Measurements from ENCODE around the gene ARG2.

The ARG2 gene

DNA sequence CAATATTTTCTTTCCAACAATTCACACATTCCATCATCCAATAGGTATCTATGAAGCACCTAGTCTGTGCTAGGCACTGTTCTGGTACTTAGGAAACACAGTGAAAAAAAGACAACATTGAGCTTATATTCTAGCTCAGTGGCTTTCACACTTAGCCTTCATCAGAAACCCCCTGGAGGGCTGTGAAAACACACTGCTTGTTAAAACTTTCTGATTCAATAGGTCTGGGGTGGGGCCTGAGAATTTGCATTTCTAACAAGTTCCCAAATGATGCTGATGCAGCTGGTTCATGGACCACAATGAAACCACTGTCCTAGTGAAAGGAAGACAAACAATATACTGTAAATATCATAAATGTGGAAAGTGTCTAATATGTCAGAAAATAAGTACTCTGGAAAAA is 48.8 kb downstream of the ARG2 start:
- peaks cover 3 to 4% of the 10 kb centered on the region in 2 donors for H3K36me3 Mint-ChIP-seq
- no peaks in the 10 kb centered on the region for H3K27me3 Mint-ChIP-seq
- no peak overlapping the region for H3K27ac Mint-ChIP-seq
- no peak overlapping the region for H3K4me3 Mint-ChIP-seq
- H3K9me3 Mint-ChIP-seq: no peaks in the 10 kb centered on the region
- ATAC-seq (replicated peaks) (peak; percentile 36 to 48), DNase-seq (no peak)
- peaks cover 31 to 65% of the 10 kb centered on the region in 2 donors for H3K4me1 Mint-ChIP-seq

DNA sequence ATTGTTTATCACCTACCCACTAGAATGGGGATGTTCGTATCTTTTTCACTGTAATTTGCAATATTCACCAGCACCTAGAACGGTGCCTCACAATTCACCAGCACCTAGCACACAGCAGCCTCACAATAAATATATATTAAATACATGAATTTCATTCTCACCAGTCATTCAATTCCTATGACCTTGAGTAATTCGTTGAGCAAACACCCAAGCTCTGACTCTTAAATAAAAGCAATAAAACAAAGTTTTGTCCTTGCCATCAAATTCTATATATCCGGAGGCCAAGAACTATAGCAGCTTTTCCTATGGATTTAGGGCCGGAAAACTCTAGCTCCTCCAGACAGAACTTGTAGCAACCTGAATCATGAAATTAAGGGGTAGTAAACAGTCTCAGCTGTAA is 53.7 kb downstream of the ARG2 start:
- H3K4me1 Mint-ChIP-seq: peaks cover 17 to 52% of the 10 kb centered on the region in 2 donors
- H3K36me3 Mint-ChIP-seq: peaks cover 13 to 15% of the 10 kb centered on the region in 2 donors
- no peak overlapping the region for H3K27ac Mint-ChIP-seq
- no peaks in the 10 kb centered on the region for H3K27me3 Mint-ChIP-seq
- ATAC-seq (replicated peaks) (no peak), DNase-seq (no peak)
- H3K4me3 Mint-ChIP-seq: peak overlapping the region; percentile 90
- no peaks in the 10 kb centered on the region for H3K9me3 Mint-ChIP-seq

DNA sequence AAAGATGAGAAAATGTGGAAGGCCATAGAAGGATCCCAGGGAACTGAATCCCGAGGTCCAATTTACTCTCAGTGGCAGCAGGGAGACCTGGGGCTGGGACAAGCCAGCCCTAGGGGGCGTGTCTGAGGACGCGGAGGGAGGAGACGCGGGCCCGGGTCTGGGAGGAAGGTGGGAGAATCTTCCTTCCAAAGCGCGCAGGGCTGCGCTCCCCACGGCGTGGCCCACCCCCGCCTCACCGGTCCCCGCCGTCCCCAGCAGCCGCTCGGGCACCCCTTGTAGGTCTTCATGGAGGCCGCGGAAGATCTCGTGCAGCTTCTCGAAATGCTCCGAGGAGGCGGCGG is 54.4 kb downstream of the ARG2 start:
- no peaks in the 10 kb centered on the region for H3K27me3 Mint-ChIP-seq
- H3K4me1 Mint-ChIP-seq: peaks cover 16 to 46% of the 10 kb centered on the region in 2 donors
- H3K9me3 Mint-ChIP-seq: no peaks in the 10 kb centered on the region
- ATAC-seq (replicated peaks): peak; percentile 50 to 53
- peak overlapping the region; percentile 97 for H3K27ac Mint-ChIP-seq
- DNase-seq: peak; percentile 16
- peaks cover 13 to 18% of the 10 kb centered on the region in 2 donors for H3K36me3 Mint-ChIP-seq
- peak overlapping the region; percentile 90 for H3K4me3 Mint-ChIP-seq

DNA sequence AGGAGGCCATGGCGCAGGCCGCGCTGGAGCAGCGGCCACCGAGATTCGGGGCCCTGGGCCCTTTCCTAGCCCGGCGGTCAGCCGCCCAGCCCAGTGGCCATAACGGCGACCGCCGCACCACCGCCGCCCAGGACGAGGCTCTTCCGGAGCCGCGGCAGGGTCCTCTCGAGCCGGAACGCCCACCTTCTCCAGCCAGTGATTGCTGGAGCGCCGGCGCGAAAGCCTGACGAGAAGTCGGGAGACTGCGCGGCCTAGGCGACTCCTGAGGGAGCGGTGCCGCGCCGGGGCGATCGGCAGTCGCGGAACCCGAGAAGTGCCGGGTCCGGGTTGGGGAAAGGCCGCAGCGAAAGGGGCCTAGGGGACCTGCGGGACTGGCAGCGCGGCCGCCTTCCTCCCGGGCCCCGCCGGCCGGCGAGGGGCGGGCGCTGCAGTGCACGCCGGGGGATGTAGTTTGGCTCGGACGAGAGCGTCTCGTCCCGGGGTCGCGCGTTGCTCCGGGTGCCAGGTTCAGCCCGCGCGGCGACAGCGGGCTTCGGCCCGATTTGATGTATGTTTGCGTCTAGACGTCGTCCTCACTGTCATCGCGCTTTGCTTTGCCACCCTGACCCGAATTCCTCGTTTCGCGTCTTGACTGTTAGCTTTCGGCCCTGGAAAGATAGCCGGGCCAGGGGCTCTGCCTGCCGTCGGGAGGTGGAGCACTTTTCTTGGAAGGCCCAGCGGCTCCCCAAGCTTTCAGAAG is 54.9 kb downstream of the ARG2 start, which contains the start of gene VTI1B:
Gene VTI1B (minus strand): TSS at position 153 of the 739 bp plus-strand sequence. CDS start 143 bp downstream, at position 10.
- Mint-ChIP-seq H3K27ac (peak within 1 kb of the TSS; percentile 97), H3K9me3 (no peaks in the 10 kb centered on the region), H3K4me3 (peak within 1 kb of the TSS; percentile 90), H3K4me1 (peaks cover 16 to 40% of the 10 kb centered on the region in 2 donors), H3K27me3 (no peaks in the 10 kb centered on the region), H3K36me3 (peaks cover 13 to 18% of the 10 kb centered on the region in 2 donors)
- ATAC-seq (replicated peaks) (peak; percentile 95 to 97), DNase-seq (peak; percentile 78)

DNA sequence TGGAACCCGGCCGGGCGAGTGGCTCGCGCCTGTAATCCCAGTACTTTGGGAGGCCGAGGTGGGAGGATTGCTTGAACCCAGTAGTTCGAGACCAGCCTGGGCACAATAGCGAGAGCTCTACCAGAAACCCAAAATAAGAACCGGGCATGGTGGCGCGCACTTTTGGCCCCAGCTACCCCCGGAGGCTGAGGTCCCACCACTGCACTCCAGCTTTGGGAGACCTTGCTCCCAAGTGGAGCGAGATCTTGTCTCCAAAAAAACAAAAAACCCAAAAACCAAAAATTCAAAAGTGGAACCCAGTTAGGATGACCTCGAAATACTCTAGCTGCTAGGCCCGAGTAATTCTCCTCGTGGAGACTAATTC is 55.5 kb downstream of the ARG2 start:
- peak in 1 of 2 donors; percentile 1 for ATAC-seq (replicated peaks)
- no peaks in the 10 kb centered on the region for H3K27me3 Mint-ChIP-seq
- peak overlapping the region; percentile 90 for H3K4me3 Mint-ChIP-seq
- H3K36me3 Mint-ChIP-seq: peaks cover 13 to 18% of the 10 kb centered on the region in 2 donors
- H3K9me3 Mint-ChIP-seq: no peaks in the 10 kb centered on the region
- H3K27ac Mint-ChIP-seq: peak overlapping the region; percentile 97
- no peak for DNase-seq
- peaks cover 14 to 42% of the 10 kb centered on the region in 2 donors for H3K4me1 Mint-ChIP-seq

DNA sequence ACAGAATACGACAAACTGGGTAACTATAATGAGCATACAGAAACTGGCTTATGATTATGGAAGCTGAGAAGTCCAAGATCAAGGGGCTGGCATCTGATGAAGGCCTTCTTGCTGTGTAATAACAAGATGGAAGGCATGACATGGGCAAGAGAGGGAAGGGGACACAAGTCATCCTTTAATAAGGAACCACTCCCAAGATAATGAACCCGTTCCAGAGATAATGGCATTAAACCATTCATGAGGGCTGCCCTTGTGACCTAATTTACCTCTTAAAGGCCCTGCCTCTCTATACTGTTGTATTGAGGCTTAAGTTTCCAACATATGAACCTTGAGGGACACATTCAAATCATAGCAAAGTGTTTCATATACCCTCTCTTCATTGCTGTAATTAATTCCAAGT is 59.3 kb downstream of the ARG2 start:
- no peak overlapping the region for H3K4me3 Mint-ChIP-seq
- H3K27ac Mint-ChIP-seq: no peak overlapping the region
- no peaks in the 10 kb centered on the region for H3K27me3 Mint-ChIP-seq
- peaks cover 26 to 44% of the 10 kb centered on the region in 2 donors for H3K36me3 Mint-ChIP-seq
- H3K9me3 Mint-ChIP-seq: no peaks in the 10 kb centered on the region
- ATAC-seq (replicated peaks): no peak
- H3K4me1 Mint-ChIP-seq: peaks cover 11 to 29% of the 10 kb centered on the region in 2 donors
- DNase-seq: no peak

DNA sequence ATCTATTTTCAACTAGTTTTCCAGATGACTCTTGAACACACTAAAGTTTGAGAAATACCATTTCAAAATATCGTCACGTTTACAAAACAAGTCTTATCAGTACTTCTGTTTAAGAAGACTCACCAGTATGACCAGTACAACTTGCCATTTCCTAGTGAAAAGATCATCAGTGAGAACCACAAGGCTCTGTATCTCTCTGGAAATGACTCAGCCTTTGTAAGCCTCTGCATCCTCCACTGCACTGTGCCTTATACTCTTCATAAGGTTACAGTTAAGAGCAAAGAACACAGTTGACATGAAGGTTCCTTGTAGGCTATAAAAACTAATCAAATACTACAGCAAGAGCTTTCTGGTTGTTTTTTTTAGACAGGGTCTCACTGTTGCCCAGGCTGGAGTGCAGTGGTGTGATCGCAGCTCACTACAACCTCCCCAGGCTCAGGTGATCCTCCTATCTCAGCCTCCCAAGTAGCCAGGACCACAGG is 60.4 kb downstream of the ARG2 start:
- no peak overlapping the region for H3K4me3 Mint-ChIP-seq
- no peaks in the 10 kb centered on the region for H3K27me3 Mint-ChIP-seq
- peaks cover 13 to 28% of the 10 kb centered on the region in 2 donors for H3K4me1 Mint-ChIP-seq
- H3K36me3 Mint-ChIP-seq: peaks cover 28 to 52% of the 10 kb centered on the region in 2 donors
- H3K27ac Mint-ChIP-seq: peak overlapping the region; percentile 49
- DNase-seq (no peak), ATAC-seq (replicated peaks) (peak; percentile 95)
- no peaks in the 10 kb centered on the region for H3K9me3 Mint-ChIP-seq

DNA sequence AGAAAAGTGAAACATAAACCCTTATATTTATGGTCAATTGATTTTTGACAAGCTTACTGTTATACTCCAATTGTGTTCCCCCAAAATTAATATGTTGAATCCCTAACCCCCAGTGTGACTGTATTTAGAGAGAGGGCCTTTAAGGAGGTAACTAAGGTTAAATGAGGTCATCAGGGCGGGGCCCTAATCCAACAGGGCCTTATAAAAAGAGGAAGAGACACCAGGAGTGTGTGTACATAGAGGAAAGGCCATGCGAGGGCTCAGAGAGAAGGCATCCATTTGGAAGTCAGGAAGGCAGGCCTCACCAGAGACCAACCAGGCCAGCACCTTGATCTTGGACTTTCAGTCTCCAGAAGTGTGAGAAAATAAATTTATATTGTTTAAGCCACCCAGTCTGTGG is 61.2 kb downstream of the ARG2 start:
- Mint-ChIP-seq H3K27me3 (no peaks in the 10 kb centered on the region), H3K4me1 (peaks cover 13 to 22% of the 10 kb centered on the region in 2 donors), H3K27ac (peak overlapping the region; percentile 49), H3K36me3 (peaks cover 31 to 60% of the 10 kb centered on the region in 2 donors), H3K9me3 (no peaks in the 10 kb centered on the region), H3K4me3 (no peak overlapping the region)
- ATAC-seq (replicated peaks) (peak; percentile 67 to 76), DNase-seq (no peak)

DNA sequence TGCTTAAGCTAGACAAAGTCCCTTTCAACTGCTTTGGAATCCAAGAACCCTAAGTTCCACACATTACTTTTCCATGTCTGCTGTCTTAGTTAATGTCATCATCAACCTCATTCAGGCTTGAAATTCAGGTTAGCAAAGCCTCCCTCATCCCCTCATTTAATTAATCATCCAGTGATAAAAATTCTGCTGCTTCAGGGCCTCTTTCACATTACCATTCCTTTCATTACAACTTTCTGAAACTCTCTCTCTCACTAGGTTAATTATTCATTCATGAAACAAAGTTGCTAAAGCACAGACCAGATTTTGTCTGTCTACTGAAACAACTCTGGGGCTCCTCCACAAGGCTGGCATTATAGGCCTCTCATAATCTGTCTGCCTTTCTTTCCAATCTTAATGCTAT is 64.1 kb downstream of the ARG2 start:
- Mint-ChIP-seq H3K9me3 (no peaks in the 10 kb centered on the region), H3K27me3 (no peaks in the 10 kb centered on the region), H3K27ac (no peak overlapping the region), H3K4me1 (peaks cover 13 to 22% of the 10 kb centered on the region in 2 donors), H3K4me3 (no peak overlapping the region), H3K36me3 (peaks cover 43 to 66% of the 10 kb centered on the region in 2 donors)
- ATAC-seq (replicated peaks): no peak
- DNase-seq: no peak

DNA sequence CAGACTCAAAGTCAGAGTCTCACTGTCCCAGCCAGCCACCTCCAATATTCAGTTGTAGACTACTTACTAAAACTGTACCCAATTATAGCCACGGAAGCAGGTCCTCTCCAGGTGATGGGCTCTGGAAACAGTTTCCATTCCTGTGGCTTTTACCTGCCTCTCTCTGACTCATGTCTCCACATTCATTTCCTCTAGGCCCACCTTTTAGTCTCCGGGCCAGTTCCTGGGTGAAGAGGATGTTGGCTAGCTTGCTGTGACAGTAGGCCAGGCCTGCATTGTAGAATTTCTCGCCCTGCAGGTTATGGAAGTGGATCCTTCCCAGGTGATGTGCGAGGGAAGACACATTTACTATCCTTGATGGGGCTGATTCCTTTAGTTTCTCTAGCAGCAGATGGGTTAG is 70.3 kb downstream of the ARG2 start:
- DNase-seq: no peak
- no peaks in the 10 kb centered on the region for H3K27me3 Mint-ChIP-seq
- peaks cover 51 to 67% of the 10 kb centered on the region in 2 donors for H3K36me3 Mint-ChIP-seq
- H3K9me3 Mint-ChIP-seq: no peaks in the 10 kb centered on the region
- no peak for ATAC-seq (replicated peaks)
- no peak overlapping the region for H3K27ac Mint-ChIP-seq
- H3K4me3 Mint-ChIP-seq: no peak overlapping the region
- H3K4me1 Mint-ChIP-seq: peaks cover 12 to 14% of the 10 kb centered on the region in 2 donors

DNA sequence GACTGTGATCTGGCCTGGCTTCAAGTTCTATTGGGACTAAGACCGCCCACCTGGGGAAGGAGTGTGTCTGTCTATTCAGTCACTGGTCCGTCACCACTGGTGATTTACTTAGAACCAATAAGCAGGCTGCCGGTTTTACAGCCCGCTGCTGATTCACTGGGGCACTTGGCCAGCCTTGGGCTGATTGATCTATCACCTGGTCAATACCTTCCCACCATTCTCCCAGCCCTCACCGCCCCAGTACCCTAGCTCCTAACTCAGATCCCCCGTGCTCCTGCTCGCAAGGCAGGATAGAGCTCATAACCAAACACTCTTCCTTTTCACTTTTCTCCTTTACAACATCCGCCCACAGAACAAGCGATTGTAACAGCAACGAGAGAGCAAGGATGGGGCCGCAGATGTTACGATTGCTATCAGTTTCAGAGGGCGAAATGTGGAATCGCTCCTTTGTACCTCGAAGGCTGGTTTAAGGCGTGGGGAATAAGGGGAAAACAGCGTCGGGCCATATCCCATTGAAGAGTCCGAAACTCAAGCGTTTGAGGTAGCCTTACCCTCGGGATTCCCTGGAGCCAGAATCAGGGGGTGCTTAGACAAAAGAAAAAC is 75.2 kb downstream of the ARG2 start:
- DNase-seq: peak; percentile 72
- peak; percentile 90 to 92 for ATAC-seq (replicated peaks)
- H3K9me3 Mint-ChIP-seq: no peaks in the 10 kb centered on the region
- H3K36me3 Mint-ChIP-seq: peaks cover 19 to 28% of the 10 kb centered on the region in 2 donors
- H3K4me1 Mint-ChIP-seq: peaks cover 6 to 22% of the 10 kb centered on the region in 2 donors
- no peaks in the 10 kb centered on the region for H3K27me3 Mint-ChIP-seq
- H3K4me3 Mint-ChIP-seq: peak overlapping the region; percentile 97
- peak overlapping the region; percentile 97 for H3K27ac Mint-ChIP-seq

DNA sequence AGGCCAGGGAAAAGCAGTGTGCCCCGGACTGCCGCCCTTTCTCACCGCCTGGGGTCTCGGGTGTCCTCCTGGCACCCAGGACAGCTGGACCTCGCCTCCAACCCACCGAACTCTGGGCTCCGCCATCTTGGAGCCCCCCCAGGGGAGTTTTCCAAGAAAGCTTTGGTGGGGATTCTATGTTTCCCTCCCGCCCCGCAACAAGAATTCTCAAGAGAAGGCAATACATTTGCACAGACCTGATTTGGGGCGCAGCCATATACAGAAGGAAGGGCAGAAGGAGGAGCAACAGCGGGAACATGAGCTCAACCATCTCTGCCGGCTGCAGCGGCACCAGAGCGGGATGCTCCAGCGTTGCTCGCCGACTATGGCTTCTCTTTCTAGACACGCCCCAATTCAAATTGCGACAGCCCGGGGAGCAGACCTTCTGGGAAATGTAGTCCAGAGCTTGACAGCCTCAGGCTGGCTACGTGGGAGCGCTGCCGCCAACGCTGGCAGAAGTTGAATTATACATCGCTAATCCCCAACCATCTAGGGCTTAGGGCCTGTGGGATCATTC is 75.8 kb downstream of the ARG2 start, which contains the start of gene RDH11:
Gene RDH11 (minus strand): TSS at position 371 of the 556 bp plus-strand sequence. CDS start 61 bp downstream, at position 310.
- Mint-ChIP-seq H3K4me1 (peaks cover 6 to 16% of the 10 kb centered on the region in 2 donors), H3K27me3 (no peaks in the 10 kb centered on the region), H3K9me3 (no peaks in the 10 kb centered on the region), H3K4me3 (peak within 1 kb of the TSS; percentile 97), H3K36me3 (peaks cover 14 to 22% of the 10 kb centered on the region in 2 donors), H3K27ac (peak within 1 kb of the TSS; percentile 97)
- ATAC-seq (replicated peaks) (peak; percentile 93 to 94), DNase-seq (peak; percentile 77)

DNA sequence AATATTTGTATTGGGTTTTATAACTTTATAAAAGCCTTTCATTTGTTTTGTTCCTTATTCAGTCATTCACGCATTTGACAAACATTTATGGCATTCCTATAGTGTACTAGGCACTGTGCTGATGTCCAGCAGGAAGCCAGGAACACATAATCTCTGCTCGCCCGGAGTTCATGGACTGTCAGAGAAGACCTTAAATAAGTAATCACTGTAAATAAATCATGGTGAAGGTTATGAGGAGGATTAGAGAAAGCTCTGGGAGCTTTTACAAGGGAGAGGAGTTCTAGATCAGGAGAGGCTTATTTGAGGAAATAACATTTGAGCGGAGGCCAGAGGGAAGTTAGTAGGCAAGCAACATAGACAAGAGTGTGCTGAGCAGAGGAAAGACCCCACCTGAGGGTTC is 77.3 kb downstream of the ARG2 start:
- H3K27me3 Mint-ChIP-seq: no peaks in the 10 kb centered on the region

DNA sequence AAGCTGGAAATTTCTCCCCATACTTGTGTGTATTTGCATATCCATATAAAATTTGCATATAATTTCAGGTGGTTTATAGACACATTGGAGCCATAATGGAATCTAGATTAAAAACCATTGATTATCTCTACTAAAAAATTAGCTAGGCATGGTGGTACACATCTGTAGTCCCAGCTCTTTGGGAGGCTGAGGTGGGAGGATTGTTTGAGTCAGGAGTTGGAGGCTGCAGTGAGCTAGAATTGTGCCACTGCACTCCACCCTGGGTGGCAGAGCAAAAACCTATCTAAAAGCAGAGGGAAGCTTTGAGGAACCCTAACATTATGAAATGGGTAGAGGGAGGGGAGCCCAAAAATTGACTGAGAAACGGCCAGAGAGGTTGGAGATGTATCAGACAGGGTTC is 78.5 kb downstream of the ARG2 start:
- ATAC-seq (replicated peaks): no peak
- peaks cover 2 to 4% of the 10 kb centered on the region in 2 donors for H3K36me3 Mint-ChIP-seq
- no peaks in the 10 kb centered on the region for H3K27me3 Mint-ChIP-seq
- H3K9me3 Mint-ChIP-seq: no peaks in the 10 kb centered on the region
- no peak overlapping the region for H3K27ac Mint-ChIP-seq
- H3K4me3 Mint-ChIP-seq: no peak overlapping the region
- H3K4me1 Mint-ChIP-seq: peaks cover 3 to 16% of the 10 kb centered on the region in 2 donors
- no peak for DNase-seq

More for the DNA sequence above, 77.3 kb downstream of the ARG2 start:
- Mint-ChIP-seq H3K9me3 (no peaks in the 10 kb centered on the region), H3K36me3 (peaks cover 6 to 8% of the 10 kb centered on the region in 2 donors), H3K4me1 (peaks cover 6 to 16% of the 10 kb centered on the region in 2 donors), H3K4me3 (no peak overlapping the region), H3K27ac (no peak overlapping the region)
- ATAC-seq (replicated peaks) (no peak), DNase-seq (no peak)

Data from stimulated activated naive B cell treated with anti-CD40 and anti-IgM and Interleukin-4, amounts not matched to agents 10 μg/mL and 1 μg/mL and 100 μg/mL, for 72 hours (primary cell).